ENCODE data around the gene EXOC6. TPM values are rescaled to one million over a fixed set of nuclear protein-coding genes. Genes with fewer than 3 reads are reported as not detected.
A peak's percentile ranks its signal among the peaks of the same experiment; 100 is the strongest.
"Not testable (repeated sequence)": the region's sequence is repeated elsewhere in the genome, so short reads cannot be mapped to it uniquely, and the experiment has no call there.

EXOC6 gene
- polyA plus RNA-seq, 4 donors, result 16.8 to 21.6 (median 20.8) TPM

DNA sequence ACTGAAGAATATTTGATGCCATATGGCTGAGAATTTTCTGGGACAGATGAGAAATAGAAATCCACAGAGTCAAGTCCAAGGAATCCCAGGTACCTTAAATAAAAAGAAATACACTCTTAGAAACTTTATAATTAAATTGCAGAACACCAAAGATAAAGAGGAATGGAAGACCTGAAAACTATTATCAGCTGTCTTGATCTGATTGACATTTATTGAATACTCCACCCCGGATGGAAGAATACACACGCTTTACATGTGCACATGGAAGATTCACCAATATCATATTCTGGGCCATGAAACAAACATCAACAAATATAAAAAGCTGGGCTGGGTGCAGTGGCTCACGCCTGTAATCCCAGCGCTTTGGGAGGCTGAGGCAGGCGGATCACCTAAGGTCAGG, 81.6 kb downstream of the EXOC6 start:
- DNase-seq (ENCODE audit: low read depth in 4 of 4, low spot score in 3 of 4), result no peak

DNA sequence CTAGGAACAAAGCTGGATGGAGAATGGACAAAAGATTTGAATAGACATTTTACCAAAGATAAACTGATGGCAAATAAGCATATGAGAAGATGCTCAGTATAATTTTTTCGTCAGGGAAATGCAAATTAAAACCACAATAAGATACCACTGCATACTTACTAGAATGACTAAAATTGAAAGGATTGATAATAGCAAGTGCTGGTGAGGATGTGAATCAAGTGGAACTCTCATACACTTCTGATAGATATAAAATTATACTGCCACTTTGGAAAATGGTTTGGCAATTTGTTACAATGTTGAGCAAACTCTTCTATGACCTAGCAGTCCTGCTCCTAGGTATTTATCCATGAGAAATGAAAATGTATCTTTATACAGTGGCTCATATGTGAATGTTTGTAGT, 83.3 kb downstream of the EXOC6 start:
- no peak for DNase-seq (ENCODE audit: low read depth in 4 of 4, low spot score in 3 of 4)

DNA sequence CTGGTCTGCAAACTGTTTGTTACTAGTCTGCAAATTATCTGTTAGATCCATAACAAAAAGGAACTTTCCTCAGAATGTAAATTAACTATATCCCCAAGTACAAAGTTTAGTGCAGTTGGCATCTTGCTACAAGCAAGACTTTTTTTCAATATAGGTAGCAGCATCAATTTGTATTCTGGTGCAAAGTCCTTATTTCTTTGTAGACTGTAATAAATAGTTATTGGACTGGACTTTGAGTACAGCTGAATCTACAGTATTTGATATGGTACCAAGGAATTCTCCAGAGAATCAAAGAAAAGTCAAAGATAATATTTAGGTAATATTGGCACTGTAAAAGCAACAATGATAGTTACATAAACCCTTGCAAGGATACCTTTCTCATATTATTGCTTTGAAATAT, 89.6 kb downstream of the EXOC6 start:
- no peak for DNase-seq (ENCODE audit: low read depth in 4 of 4, low spot score in 3 of 4)

DNA sequence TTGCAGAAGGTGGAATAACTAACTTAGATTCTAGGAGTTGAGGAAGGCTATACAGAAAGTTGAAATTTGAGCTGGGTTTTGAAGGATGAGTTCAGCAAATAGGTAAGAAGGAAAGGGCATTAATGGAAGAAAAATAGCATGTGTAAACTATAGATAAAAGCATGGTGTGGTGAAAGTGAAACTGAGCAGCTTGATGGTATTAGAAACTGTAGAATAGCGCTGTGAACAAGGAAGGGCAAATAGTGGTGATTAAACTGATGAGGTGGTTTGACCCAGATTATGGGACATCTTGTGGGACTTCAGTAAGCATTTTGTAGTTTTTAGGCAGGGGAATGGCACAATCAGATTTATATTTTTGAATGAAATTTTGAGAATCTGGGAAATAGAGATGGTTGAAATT, 90.5 kb downstream of the EXOC6 start:
- no peak for DNase-seq (ENCODE audit: low read depth in 4 of 4, low spot score in 3 of 4)

DNA sequence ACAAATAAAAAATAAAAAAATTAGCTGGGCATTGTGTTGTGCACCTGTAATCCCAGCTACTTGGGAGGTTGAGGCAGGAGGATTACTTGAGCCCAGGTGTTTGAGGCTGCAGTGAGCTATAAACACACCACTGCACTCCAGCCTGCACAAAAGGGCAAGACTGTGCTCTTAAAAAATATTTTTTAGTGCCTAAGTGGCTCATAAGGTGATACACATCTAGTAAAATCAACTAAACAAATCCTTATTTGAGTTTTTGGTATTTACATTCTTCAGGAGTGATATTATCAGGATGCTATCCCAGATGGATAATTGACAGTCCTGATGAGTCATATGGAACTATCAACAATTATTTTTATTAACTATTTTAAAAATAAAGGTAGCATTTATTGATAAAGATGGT, 93.9 kb downstream of the EXOC6 start:
- DNase-seq (ENCODE audit: low read depth in 4 of 4, low spot score in 3 of 4), result no peak

DNA sequence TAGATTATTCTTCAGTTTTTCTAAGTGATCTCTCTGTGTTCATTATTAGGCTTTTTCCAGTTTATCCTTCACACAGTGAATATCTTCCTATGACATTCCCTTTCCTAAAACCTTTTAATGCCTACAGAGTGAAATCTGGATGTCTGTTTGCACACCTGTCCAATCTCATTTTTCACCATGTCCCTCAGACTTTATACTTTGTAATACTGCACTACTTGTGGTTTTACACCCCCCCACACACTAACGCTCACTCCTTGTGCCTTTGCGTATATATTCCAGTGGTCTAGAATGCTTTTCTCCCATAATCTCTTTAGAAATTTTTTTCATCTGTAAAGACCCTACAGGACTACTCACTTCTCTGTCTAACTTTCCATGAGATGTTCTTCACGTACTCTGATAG, 98.2 kb downstream of the EXOC6 start:
- DNase-seq (ENCODE audit: low read depth in 4 of 4, low spot score in 3 of 4), result no peak

- not testable (repeated sequence) for DNase-seq (ENCODE audit: low read depth in 4 of 4, low spot score in 3 of 4)
Observed at GRCh38 chr10:92952573-92952972, 104.3 kb downstream of the EXOC6 start.

GRCh38 chr10:92957223-92958010, 109.1 kb downstream of the EXOC6 start:
- DNase-seq (ENCODE audit: low read depth in 4 of 4, low spot score in 3 of 4), result no peak

- DNase-seq (ENCODE audit: low read depth in 4 of 4, low spot score in 3 of 4), result no peak
Observed at GRCh38 chr10:92961638-92962037, 113.3 kb downstream of the EXOC6 start.

- peak; percentile 32 to 68 (median 58) for DNase-seq (ENCODE audit: low read depth in 4 of 4, low spot score in 3 of 4)
Observed at GRCh38 chr10:92965314-92965713, 117.0 kb downstream of the EXOC6 start.

- DNase-seq (ENCODE audit: low read depth in 4 of 4, low spot score in 3 of 4), result no peak
Observed at GRCh38 chr10:92967641-92968040, 119.3 kb downstream of the EXOC6 start.

GRCh38 chr10:92969151-92969550, 120.8 kb downstream of the EXOC6 start:
- no peak for DNase-seq (ENCODE audit: low read depth in 4 of 4, low spot score in 3 of 4)

GRCh38 chr10:92970301-92971070, 122.2 kb downstream of the EXOC6 start:
- DNase-seq (ENCODE audit: low read depth in 4 of 4, low spot score in 3 of 4), result no peak

DNA sequence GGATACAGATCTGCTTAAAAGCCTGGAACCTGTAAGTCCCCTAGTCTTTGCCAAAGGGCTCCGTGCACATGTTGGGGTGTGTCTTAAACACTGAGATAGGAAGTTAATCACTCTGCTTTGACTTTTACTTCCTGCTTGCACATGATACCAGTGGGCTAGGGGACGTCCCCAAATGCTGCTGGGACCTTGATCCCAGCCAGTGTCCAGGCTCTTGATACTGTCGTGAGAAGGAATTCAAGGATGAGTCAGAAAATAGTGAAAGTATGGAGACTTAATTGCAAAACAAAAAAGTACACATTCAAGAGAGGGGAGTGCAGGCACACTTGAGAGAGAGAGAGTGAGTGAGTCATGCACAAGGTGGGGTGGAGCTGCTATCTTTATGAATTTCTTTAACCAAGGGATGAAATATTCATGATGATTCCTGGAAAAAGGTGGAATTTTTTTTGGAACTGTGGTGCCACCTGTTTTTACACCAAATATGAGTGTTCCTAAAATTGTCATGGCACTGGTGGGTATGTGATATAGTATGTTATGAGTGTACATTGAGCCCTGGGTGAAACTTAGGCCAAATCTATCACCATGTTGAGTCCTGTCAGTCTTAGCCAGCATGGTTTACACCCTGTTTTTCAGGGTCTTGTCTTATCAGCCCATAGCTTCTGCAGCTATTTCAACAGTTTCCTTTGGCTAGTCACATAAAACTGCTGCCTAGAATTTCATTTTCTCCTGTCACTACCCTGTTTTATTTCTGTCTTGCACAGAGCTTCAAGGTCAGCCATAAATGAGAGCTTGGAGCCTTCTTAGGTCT, 123.9 kb downstream of the EXOC6 start:
- DNase-seq (ENCODE audit: low read depth in 4 of 4, low spot score in 3 of 4), result no peak

DNA sequence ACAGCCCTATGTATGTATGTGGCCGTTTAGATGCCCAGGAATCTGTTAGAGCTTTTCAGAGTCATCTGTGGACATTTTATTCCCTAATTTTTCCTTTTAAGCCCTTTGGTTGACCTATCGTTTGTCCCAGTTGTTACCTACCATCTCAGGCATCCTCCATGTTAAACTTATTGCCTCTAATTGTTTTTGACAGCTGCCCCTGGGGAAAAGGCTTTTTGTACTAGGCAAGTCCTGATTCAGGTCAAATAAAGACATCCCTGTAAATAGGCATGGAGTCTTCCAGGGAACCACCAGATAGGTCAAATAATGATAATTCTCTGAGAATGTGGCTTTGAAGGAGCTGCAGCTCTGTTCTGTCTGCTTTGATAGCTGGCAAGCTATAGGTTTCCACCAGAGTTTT, 124.6 kb downstream of the EXOC6 start:
- DNase-seq (ENCODE audit: low read depth in 4 of 4, low spot score in 3 of 4), result no peak

DNA sequence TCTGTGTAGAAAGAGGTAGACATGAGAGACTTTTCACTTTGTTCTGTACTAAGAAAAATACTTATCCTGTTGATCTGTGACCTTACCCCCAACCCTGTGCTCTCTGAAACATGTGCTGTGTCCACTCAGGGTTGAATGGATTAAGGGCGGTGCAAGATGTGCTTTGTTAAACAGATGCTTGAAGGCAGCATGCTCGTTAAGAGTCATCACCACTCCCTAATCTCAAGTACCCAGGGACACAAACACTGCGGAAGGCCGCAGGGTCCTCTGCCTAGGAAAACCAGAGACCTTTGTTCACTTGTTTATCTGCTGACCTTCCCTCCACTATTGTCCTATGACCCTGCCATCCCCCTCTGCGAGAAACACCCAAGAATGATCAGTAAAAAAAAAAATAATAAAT, 128.0 kb downstream of the EXOC6 start:
- not testable (repeated sequence) for DNase-seq (ENCODE audit: low read depth in 4 of 4, low spot score in 3 of 4)

GRCh38 chr10:92989250-92989649, 140.9 kb downstream of the EXOC6 start:
- no peak for DNase-seq (ENCODE audit: low read depth in 4 of 4, low spot score in 3 of 4)

DNA sequence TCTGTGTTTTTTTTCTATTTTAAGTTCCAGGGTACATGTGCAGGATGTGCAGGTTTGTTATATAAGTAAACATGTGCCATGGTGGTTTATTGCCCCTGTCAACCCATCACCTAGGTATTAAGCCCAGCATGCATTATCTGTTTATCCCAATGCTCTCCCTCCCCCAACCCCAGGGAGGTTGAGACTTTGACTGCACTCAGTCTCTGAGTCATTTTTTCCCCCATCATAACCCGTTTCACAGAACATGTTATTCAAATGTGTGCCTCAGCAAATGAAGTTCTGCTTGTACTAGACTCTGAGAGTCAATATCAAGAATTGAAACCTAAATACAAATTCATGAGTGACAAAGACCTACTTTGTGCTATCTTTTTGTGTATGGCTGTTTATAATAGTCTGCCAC, 142.3 kb downstream of the EXOC6 start:
- no peak for DNase-seq (ENCODE audit: low read depth in 4 of 4, low spot score in 3 of 4)

GRCh38 chr10:92991513-92991912, 143.2 kb downstream of the EXOC6 start:
- no peak for DNase-seq (ENCODE audit: low read depth in 4 of 4, low spot score in 3 of 4)

DNA sequence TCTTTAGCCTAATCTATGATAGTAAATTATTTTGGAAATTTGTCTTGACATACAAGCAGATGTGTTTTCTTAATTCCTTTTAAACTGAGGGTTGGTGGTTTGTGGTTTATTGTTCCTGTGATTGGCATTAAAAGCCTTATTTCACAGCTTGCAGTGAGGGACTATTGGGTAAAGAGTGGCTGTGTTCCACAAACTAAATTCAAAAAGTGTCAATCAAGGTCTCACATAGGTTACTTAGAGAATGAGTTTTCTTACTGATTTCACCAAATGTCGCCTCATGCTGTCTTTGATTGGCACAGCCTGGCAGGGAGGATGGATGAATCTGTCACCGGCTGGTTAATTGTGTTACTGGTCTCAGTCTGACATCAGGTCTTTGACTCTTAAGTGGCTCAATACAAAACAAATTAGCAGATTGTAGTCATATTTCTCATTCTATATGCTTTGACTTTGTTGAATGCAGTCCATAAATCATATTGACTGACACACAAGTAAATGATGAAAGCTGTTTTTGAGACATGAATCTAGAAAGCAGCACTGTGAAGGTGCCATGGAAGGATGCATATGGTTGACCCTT, 145.5 kb downstream of the EXOC6 start:
- no peak for DNase-seq (ENCODE audit: low read depth in 4 of 4, low spot score in 3 of 4)

- no peak for DNase-seq (ENCODE audit: low read depth in 4 of 4, low spot score in 3 of 4)
Observed at GRCh38 chr10:92995509-92995908, 147.2 kb downstream of the EXOC6 start.
